ENCODE data around the gene BRD9. TPM values are rescaled to one million over a fixed set of nuclear protein-coding genes. Genes with fewer than 3 reads are reported as not detected.

The BRD9 gene
- total RNA-seq, 2 donors from 2014 or later: 15.0 to 16.1 TPM

- no peak overlapping the region for H3K27ac ChIP-seq
- DNase-seq (ENCODE audit: low spot score): no peak
- no peaks in the 10 kb centered on the region for H3K4me1 ChIP-seq
- H3K27me3 ChIP-seq: no peaks in the 10 kb centered on the region
- no peak overlapping the region for H3K4me3 ChIP-seq
- TF ChIP-seq CTCF (IDR thresholded peaks at IDR 0.05): no peak
- no peaks in the 10 kb centered on the region for H3K36me3 ChIP-seq
- H3K9me3 ChIP-seq: no peaks in the 10 kb centered on the region
Measured at GRCh38 chr5:907366-907910, 14.8 kb upstream of the BRD9 start.

- no peak for TF ChIP-seq CTCF (IDR thresholded peaks at IDR 0.05)
- Histone ChIP-seq H3K4me1 (no peaks in the 10 kb centered on the region), H3K9me3 (no peaks in the 10 kb centered on the region), H3K4me3 (no peak overlapping the region), H3K27me3 (no peaks in the 10 kb centered on the region), H3K36me3 (no peaks in the 10 kb centered on the region), H3K27ac (no peak overlapping the region)
- DNase-seq (ENCODE audit: low spot score): no peak
Measured at GRCh38 chr5:905139-905642, 12.6 kb upstream of the BRD9 start.

- H3K4me1 ChIP-seq: no peaks in the 10 kb centered on the region
- DNase-seq (ENCODE audit: low spot score): no peak
- H3K27me3 ChIP-seq: no peaks in the 10 kb centered on the region
- no peak overlapping the region for H3K4me3 ChIP-seq
- H3K36me3 ChIP-seq: no peaks in the 10 kb centered on the region
- no peak for TF ChIP-seq CTCF (IDR thresholded peaks at IDR 0.05)
- no peak overlapping the region for H3K27ac ChIP-seq
- H3K9me3 ChIP-seq: no peaks in the 10 kb centered on the region
Measured at GRCh38 chr5:903756-904096, 11.1 kb upstream of the BRD9 start.

GRCh38 chr5:902129-902916 is 9.7 kb upstream of the BRD9 start:
- no peaks in the 10 kb centered on the region for H3K9me3 ChIP-seq
- no peak for TF ChIP-seq CTCF (IDR thresholded peaks at IDR 0.05)

GRCh38 chr5:900781-901180 is 8.2 kb upstream of the BRD9 start:
- no peak for TF ChIP-seq CTCF (IDR thresholded peaks at IDR 0.05)
- no peaks in the 10 kb centered on the region for H3K27me3 ChIP-seq
- no peaks in the 10 kb centered on the region for H3K9me3 ChIP-seq
- DNase-seq (ENCODE audit: low spot score): no peak
- H3K27ac ChIP-seq: no peak overlapping the region
- H3K4me1 ChIP-seq: no peaks in the 10 kb centered on the region
- no peaks in the 10 kb centered on the region for H3K36me3 ChIP-seq
- H3K4me3 ChIP-seq: no peak overlapping the region

More at GRCh38 chr5:902129-902916, 9.7 kb upstream of the BRD9 start:
- no peaks in the 10 kb centered on the region for H3K27me3 ChIP-seq
- no peak overlapping the region for H3K4me3 ChIP-seq
- no peak for DNase-seq (ENCODE audit: low spot score)
- H3K36me3 ChIP-seq: no peaks in the 10 kb centered on the region
- no peak overlapping the region for H3K27ac ChIP-seq
- no peaks in the 10 kb centered on the region for H3K4me1 ChIP-seq

All from right atrium auricular region (tissue), 2 donors.